Parathyroid adenoma (tissue), 2 donors: ENCODE measurements around the gene HNRNPA0.

Experiments
- H2AFZ ChIP-seq: fragments of 300-600 bp; sonication (generic); one replicate; pipeline ENCODE4 v1.7.0; 2017; ENCODE audit warnings: antibody characterized with exemption, mild to moderate bottlenecking
- H3K27ac ChIP-seq: fragments of 300-600 bp; sonication (generic); one replicate; pipeline ENCODE4 v1.7.0; 2017
- H3K27me3 ChIP-seq: fragments of 300-600 bp; sonication (generic); one replicate; pipeline ENCODE4 v1.7.0; 2017; ENCODE audit warnings: low read length; ENCODE audit not compliant: control insufficient read depth, insufficient read depth
- H3K36me3 ChIP-seq: fragments of 300-600 bp; sonication (generic); one replicate; pipeline ENCODE4 v1.7.0; 2017; ENCODE audit warnings: low read length; ENCODE audit not compliant: control insufficient read depth, insufficient read depth
- H3K4me1 ChIP-seq: fragments of 300-600 bp; sonication (generic); one replicate; pipeline ENCODE4 v1.7.0; 2017; ENCODE audit warnings: control low read depth
- H3K4me2 ChIP-seq: fragments of 300-600 bp; sonication (generic); one replicate; pipeline ENCODE4 v1.7.0; 2017; ENCODE audit warnings: low read length
- H3K4me3 ChIP-seq: fragments of 300-600 bp; sonication (generic); one replicate; pipeline ENCODE4 v1.7.0; 2017; ENCODE audit warnings: low read depth, low read length
- H3K79me2 ChIP-seq: fragments of 300-600 bp; sonication (generic); one replicate; pipeline ENCODE4 v1.7.0; 2017; ENCODE audit warnings: control low read depth
- H3K9ac ChIP-seq: fragments of 300-600 bp; sonication (generic); one replicate; pipeline ENCODE4 v1.7.0; 2017; ENCODE audit warnings: mild to moderate bottlenecking
- H3K9me3 ChIP-seq: fragments of 300-600 bp; sonication (generic); one replicate; pipeline ENCODE4 v1.7.0; 2017; ENCODE audit warnings: low read length; ENCODE audit not compliant: control insufficient read depth
- TF ChIP-seq, protein P1 (sequence below): fragments of 300-600 bp; sonication (generic); IDR thresholded peaks from one replicate; pipeline ENCODE4 v1.7.0; 2017; ENCODE audit warnings: antibody characterized with exemption, mild to moderate bottlenecking
- donor health status: primary hyperparathyroidism.

Gene HNRNPA0

GRCh38 chr5:137706841-137707240, 47.3 kb downstream of the HNRNPA0 start:
- Histone ChIP-seq H3K9me3 (no peaks in the 10 kb centered on the region), H3K27ac (no peak overlapping the region), H3K9ac (no peak overlapping the region), H2AFZ (no peak overlapping the region), H3K4me3 (no peak overlapping the region), H3K4me1 (no peaks in the 10 kb centered on the region), H3K27me3 (no peaks in the 10 kb centered on the region), H3K36me3 (no peaks in the 10 kb centered on the region), H3K79me2 (no peaks in the 10 kb centered on the region), H3K4me2 (no peak overlapping the region)
- TF ChIP-seq, protein P1, sequence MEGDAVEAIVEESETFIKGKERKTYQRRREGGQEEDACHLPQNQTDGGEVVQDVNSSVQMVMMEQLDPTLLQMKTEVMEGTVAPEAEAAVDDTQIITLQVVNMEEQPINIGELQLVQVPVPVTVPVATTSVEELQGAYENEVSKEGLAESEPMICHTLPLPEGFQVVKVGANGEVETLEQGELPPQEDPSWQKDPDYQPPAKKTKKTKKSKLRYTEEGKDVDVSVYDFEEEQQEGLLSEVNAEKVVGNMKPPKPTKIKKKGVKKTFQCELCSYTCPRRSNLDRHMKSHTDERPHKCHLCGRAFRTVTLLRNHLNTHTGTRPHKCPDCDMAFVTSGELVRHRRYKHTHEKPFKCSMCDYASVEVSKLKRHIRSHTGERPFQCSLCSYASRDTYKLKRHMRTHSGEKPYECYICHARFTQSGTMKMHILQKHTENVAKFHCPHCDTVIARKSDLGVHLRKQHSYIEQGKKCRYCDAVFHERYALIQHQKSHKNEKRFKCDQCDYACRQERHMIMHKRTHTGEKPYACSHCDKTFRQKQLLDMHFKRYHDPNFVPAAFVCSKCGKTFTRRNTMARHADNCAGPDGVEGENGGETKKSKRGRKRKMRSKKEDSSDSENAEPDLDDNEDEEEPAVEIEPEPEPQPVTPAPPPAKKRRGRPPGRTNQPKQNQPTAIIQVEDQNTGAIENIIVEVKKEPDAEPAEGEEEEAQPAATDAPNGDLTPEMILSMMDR = no peak

GRCh38 chr5:137705106-137705505, 49.1 kb downstream of the HNRNPA0 start:
- H3K36me3 ChIP-seq = no peaks in the 10 kb centered on the region
- H3K4me3 ChIP-seq = no peak overlapping the region
- H3K27ac ChIP-seq = no peak overlapping the region
- no peaks in the 10 kb centered on the region for H3K4me1 ChIP-seq
- no peaks in the 10 kb centered on the region for H3K9me3 ChIP-seq
- H3K4me2 ChIP-seq = no peak overlapping the region
- H3K27me3 ChIP-seq = no peaks in the 10 kb centered on the region
- no peak overlapping the region for H2AFZ ChIP-seq
- no peaks in the 10 kb centered on the region for H3K79me2 ChIP-seq
- TF ChIP-seq, protein P1 = no peak
- H3K9ac ChIP-seq = no peak overlapping the region

DNA sequence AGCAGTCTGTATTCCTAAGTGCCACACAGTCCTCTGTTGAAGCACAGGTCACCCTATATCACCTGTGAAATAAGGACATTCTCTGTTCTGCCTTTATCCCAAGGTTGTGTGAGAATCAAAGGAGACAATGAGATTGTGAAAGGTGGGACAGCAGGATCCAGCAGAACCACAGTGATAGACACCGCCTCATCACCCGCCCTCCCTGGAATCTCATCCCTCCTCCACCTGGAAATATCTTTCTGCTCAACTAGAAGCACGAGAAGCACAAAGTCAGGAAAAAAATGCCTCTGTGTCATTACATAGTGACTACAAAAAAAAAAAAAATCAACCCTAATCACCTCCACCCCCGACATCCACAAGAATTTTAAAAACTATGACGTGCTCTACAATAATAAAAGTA, 50.6 kb downstream of the HNRNPA0 start:
- Histone ChIP-seq H3K4me3 (no peak overlapping the region), H3K27ac (no peak overlapping the region), H3K9ac (no peak overlapping the region), H3K79me2 (no peaks in the 10 kb centered on the region), H3K27me3 (no peaks in the 10 kb centered on the region), H2AFZ (no peak overlapping the region), H3K4me1 (no peaks in the 10 kb centered on the region), H3K9me3 (no peaks in the 10 kb centered on the region), H3K36me3 (no peaks in the 10 kb centered on the region), H3K4me2 (no peak overlapping the region)
- TF ChIP-seq, protein P1 = no peak

- Histone ChIP-seq H3K36me3 (no peaks in the 10 kb centered on the region), H3K9me3 (no peaks in the 10 kb centered on the region), H3K4me3 (no peak overlapping the region), H3K4me1 (peaks cover 6% of the 10 kb centered on the region), H3K27me3 (no peaks in the 10 kb centered on the region), H2AFZ (no peak overlapping the region), H3K79me2 (no peaks in the 10 kb centered on the region), H3K27ac (no peak overlapping the region), H3K4me2 (no peak overlapping the region), H3K9ac (no peak overlapping the region)
- TF ChIP-seq, protein P1 = no peak
These were observed 53.9 kb downstream of the HNRNPA0 start for GRCh38 chr5:137700282-137700680.

- H3K4me1 ChIP-seq = peaks cover 6% of the 10 kb centered on the region
- no peak overlapping the region for H3K4me2 ChIP-seq
- no peak overlapping the region for H3K27ac ChIP-seq
- no peak overlapping the region for H2AFZ ChIP-seq
- TF ChIP-seq, protein P1 = no peak
- H3K27me3 ChIP-seq = no peaks in the 10 kb centered on the region
- no peaks in the 10 kb centered on the region for H3K9me3 ChIP-seq
- H3K36me3 ChIP-seq = no peaks in the 10 kb centered on the region
- H3K9ac ChIP-seq = no peak overlapping the region
- no peak overlapping the region for H3K4me3 ChIP-seq
- H3K79me2 ChIP-seq = no peaks in the 10 kb centered on the region
These were observed 54.6 kb downstream of the HNRNPA0 start for GRCh38 chr5:137699336-137700281.
